A549 (cell line): Measurements from ENCODE around the gene LPAR5. TPM values are rescaled to one million over a fixed set of nuclear protein-coding genes. Genes with fewer than 3 reads are reported as not detected.

Source experiments
- ATAC-seq, 2 experiments: fragments of 200-7000 bp in 1 of 2; fragments of >200 bp in 1 of 2; cut with Nextera tagmentation in 1 of 2; cut with Tn5 transposase in 1 of 2; 3 replicates each; pipeline versions ENCODE4 v1.8.0 to v1.9.1; 2018 to 2020; ENCODE audit warnings: mild to moderate bottlenecking in 1 of 2, moderate library complexity in 1 of 2
- CTCF ChIA-PET: fragments of 300-600 bp; sonication (Branson Sonifier 250); formaldehyde crosslinking; extraction: SDS; loops from one replicate; lab custom pipeline; 2021; ENCODE audit warnings: antibody characterized with exemption, inconsistent platforms; lab: Yijun Ruan, JAX
- POLR2A ChIA-PET: fragments of 350-600 bp; formaldehyde crosslinking; extraction: SDS; loops from one replicate; lab custom pipeline; 2021; ENCODE audit warnings: antibody characterized with exemption, inconsistent platforms; lab: Yijun Ruan, JAX
- DNase-seq, 2 experiments: peaks; one replicate each; pipeline versions ENCODE4 v3.0.0 to v3.0.0-alpha.2; 2011 to 2016; ENCODE audit warnings: low read depth in 1 of 2, low spot score in 1 of 2
- FAIRE-seq: peaks from 2 replicates; lab custom pipeline; 2011; peaks lifted over from hg19 to GRCh38; lab: Jason Lieb, UNC
- H3K27ac ChIP-seq, 2 experiments: fragments of >200 bp; sonication (Bioruptor Twin); formaldehyde crosslinking; 3 replicates each; pipeline ENCODE4 v1.5.1; 2016 to 2017
- H3K4me1 ChIP-seq: fragments of >200 bp; sonication (Bioruptor Twin); formaldehyde crosslinking; 3 replicates; pipeline ENCODE4 v1.6.1; 2016
- H3K4me2 ChIP-seq: fragments of >200 bp; sonication (Bioruptor Twin); formaldehyde crosslinking; 3 replicates; pipeline ENCODE4 v1.6.1; 2016
- H3K4me3 ChIP-seq: fragments of >200 bp; sonication (Bioruptor Twin); formaldehyde crosslinking; 3 replicates; pipeline ENCODE4 v1.5.1; 2016
- H3K9me3 ChIP-seq: fragments of >200 bp; sonication (Bioruptor Twin); formaldehyde crosslinking; 3 replicates; pipeline ENCODE4 v1.6.1; 2016
- ATOH8 ChIP-seq: fragments of 250-450 bp; sonication (Bioruptor Pico); IDR thresholded peaks from 2 replicates; pipeline ENCODE4 v1.5.0; 2020; ENCODE audit warnings: low read depth, mild to moderate bottlenecking, moderate library complexity
- CBX8 ChIP-seq: fragments of 200-600 bp; sonication (generic); IDR thresholded peaks from 2 replicates; pipeline ENCODE4 v1.6.1; 2016
- CHD4 ChIP-seq: fragments of 200-600 bp; sonication (generic); IDR thresholded peaks from 2 replicates; pipeline ENCODE4 v1.6.1; 2016; ENCODE audit warnings: antibody characterized with exemption, mild to moderate bottlenecking, borderline replicate concordance
- CTCF ChIP-seq: fragments of >200 bp; sonication (Bioruptor Twin); formaldehyde crosslinking; IDR thresholded peaks from 3 replicates; pipeline ENCODE4 v1.5.1; 2016
- FOSB ChIP-seq: fragments of 250-450 bp; sonication (Bioruptor Pico); IDR thresholded peaks from 2 replicates; pipeline ENCODE4 v1.5.0; 2020; ENCODE audit warnings: mild to moderate bottlenecking, moderate library complexity
- FOSL2 ChIP-seq, 2 experiments: fragments of 450-650 bp in 1 of 2; fragments of >200 bp in 1 of 2; sonication (Bioruptor Twin) in 1 of 2; formaldehyde crosslinking; IDR thresholded peaks; 2 replicates each; pipeline versions ENCODE4 v1.5.0 to v1.6.1; 2016 to 2020; ENCODE audit warnings: mild to moderate bottlenecking in 1 of 2, moderate library complexity in 1 of 2
- HDAC2 ChIP-seq: fragments of 200-600 bp; sonication (generic); IDR thresholded peaks from 2 replicates; pipeline ENCODE4 v1.6.1; 2016
- HEYL ChIP-seq: fragments of 250-450 bp; sonication (Bioruptor Pico); IDR thresholded peaks from 2 replicates; pipeline ENCODE4 v1.8.0; 2021; ENCODE audit warnings: mild to moderate bottlenecking, moderate library complexity
- JUNB ChIP-seq: fragments of >200 bp; sonication (Bioruptor Twin); formaldehyde crosslinking; IDR thresholded peaks from 2 replicates; pipeline ENCODE4 v1.6.1; 2016
- KDM1A ChIP-seq: fragments of 200-600 bp; sonication (generic); IDR thresholded peaks from 2 replicates; pipeline ENCODE4 v1.6.1; 2016; ENCODE audit warnings: low read depth, mild to moderate bottlenecking
- NFE2L2 ChIP-seq: fragments of 150-350 bp; conservative IDR thresholded peaks from 2 replicates; pipeline ENCODE4 v1.6.1; 2014; ENCODE audit warnings: low read length
- NPAS2 ChIP-seq: fragments of 250-450 bp; sonication (Bioruptor Pico); IDR thresholded peaks from 2 replicates; pipeline ENCODE4 v1.8.0; 2022; ENCODE audit warnings: mild to moderate bottlenecking, moderate library complexity, borderline replicate concordance
- RAD21 ChIP-seq, 2 experiments: fragments of >200 bp in 1 of 2; sonication (Bioruptor Twin) in 1 of 2; formaldehyde crosslinking in 1 of 2; IDR thresholded peaks in 1 of 2; conservative IDR thresholded peaks in 1 of 2; 2 replicates in 1 of 2; 3 replicates in 1 of 2; pipeline ENCODE4 v1.6.1; 2012 to 2018; ENCODE audit warnings: inconsistent platforms in 1 of 2
- RFX5 ChIP-seq: fragments of 450-650 bp; IDR thresholded peaks from 2 replicates; pipeline ENCODE4 v1.7.1; 2014; ENCODE audit warnings: antibody characterized with exemption, mild to moderate bottlenecking, moderate library complexity
- SREBF2 ChIP-seq: fragments of 450-650 bp; IDR thresholded peaks from 2 replicates; pipeline ENCODE4 v1.6.1; 2014; ENCODE audit warnings: mild to moderate bottlenecking, moderate library complexity
- ZSCAN20 ChIP-seq: fragments of 250-450 bp; sonication (Bioruptor Pico); IDR thresholded peaks from 2 replicates; pipeline ENCODE4 v1.8.0; 2022; ENCODE audit warnings: mild to moderate bottlenecking, moderate library complexity
- WGBS: methylation state at CpG from one replicate; pipeline ENCODE4 v1.1.6; 2017; ENCODE audit errors: missing lambda C conversion rate; 5-methylcytosine and 5-hydroxymethylcytosine counted together
- polyA plus RNA-seq, 4 experiments: library from polyadenylated mRNA; depleted of rRNA in 3 of 4; stranded (reverse); fragments of >200 nt; fragmentation: RNase III in 1 of 4; extraction: RNeasy Plus Mini Kit Qiagen cat#74134 plus additional on column Dnase treatment in 1 of 4; gene quantifications; 2 replicates in 3 of 4; 3 replicates in 1 of 4; pipeline ENCODE4 v1.2.3, GENCODE V29; 2011 to 2017
- TF ChIP-seq, protein P1 (sequence below): IDR thresholded peaks from 2 replicates; pipeline ENCODE4 v1.6.1; 2012
- TF ChIP-seq, protein P2 (sequence below): fragments of >200 bp; sonication (Bioruptor Twin); formaldehyde crosslinking; IDR thresholded peaks from 3 replicates; pipeline ENCODE4 v1.6.1; 2016

Gene LPAR5
- polyA plus RNA-seq, 2 of the 4 experiments (the other 2 are of a cell fraction) = 0.66 to 0.74 TPM

DNA sequence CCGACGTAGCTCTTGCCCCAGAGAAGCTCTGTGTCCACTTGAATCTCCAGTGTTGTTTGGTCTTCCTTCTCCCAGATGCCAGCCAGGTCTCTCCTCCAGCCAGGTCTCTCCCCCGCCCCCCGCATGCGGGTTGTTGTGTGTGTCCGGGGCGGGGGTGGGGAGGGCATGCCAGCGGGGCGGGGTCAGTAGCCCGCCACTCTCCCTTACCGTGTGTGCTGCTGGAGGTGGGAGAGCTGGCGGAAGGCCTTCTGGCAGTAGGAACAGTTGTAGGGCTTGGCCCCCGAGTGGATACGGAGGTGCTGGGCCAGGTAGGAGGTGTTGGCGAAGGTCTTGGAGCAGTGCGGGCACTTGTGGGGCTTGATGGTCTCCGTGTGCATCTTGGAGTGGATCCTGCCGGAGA is 36.4 kb upstream of the LPAR5 start:
- H3K4me1 ChIP-seq = no peaks in the 10 kb centered on the region
- TF ChIP-seq JUNB = no peak
- TF ChIP-seq FOSL2 (IDR thresholded peaks at IDR 0.05) = no peak
- no peak for TF ChIP-seq FOSL2 (CRISPR knock-in tag; IDR thresholded peaks at IDR 0.05)
- no peak for TF ChIP-seq FOSB
- TF ChIP-seq HDAC2 = no peak
- TF ChIP-seq, protein P1, sequence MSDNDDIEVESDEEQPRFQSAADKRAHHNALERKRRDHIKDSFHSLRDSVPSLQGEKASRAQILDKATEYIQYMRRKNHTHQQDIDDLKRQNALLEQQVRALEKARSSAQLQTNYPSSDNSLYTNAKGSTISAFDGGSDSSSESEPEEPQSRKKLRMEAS = no peak
- no peak for TF ChIP-seq CBX8
- no peak for TF ChIP-seq KDM1A
- TF ChIP-seq RAD21 (conservative IDR thresholded peaks at IDR 0.05 in 1 of 2, IDR thresholded peaks at IDR 0.05 in 1 of 2) = no peak
- TF ChIP-seq, protein P2, sequence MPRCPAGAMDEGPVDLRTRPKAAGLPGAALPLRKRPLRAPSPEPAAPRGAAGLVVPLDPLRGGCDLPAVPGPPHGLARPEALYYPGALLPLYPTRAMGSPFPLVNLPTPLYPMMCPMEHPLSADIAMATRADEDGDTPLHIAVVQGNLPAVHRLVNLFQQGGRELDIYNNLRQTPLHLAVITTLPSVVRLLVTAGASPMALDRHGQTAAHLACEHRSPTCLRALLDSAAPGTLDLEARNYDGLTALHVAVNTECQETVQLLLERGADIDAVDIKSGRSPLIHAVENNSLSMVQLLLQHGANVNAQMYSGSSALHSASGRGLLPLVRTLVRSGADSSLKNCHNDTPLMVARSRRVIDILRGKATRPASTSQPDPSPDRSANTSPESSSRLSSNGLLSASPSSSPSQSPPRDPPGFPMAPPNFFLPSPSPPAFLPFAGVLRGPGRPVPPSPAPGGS = no peak
- TF ChIP-seq RFX5 = no peak
- no peak for TF ChIP-seq CHD4
- TF ChIP-seq NPAS2 = no peak
- no peak for TF ChIP-seq ZSCAN20
- TF ChIP-seq HEYL = no peak
- TF ChIP-seq NFE2L2 = no peak
- no peak for TF ChIP-seq SREBF2
- H3K9me3 ChIP-seq = no peaks in the 10 kb centered on the region
- FAIRE-seq (no peak), DNase-seq (no peak), ATAC-seq (no peak)
- CTCF ChIA-PET = interaction anchor here (1.8 kb wide), 1 partner anchor 17 kb away, joined by 6 read pairs; the partner anchor contains the start of gene ZNF384
- 92% methylated on average over 11 of the region's 18 CpGs for WGBS
- POLR2A ChIA-PET = interaction anchor here (0.6 kb wide), 1 partner anchor 33 kb away, joined by 4 read pairs; no protein-coding TSS in a partner anchor
- H3K4me3 ChIP-seq = no peak overlapping the region
- no peak overlapping the region for H3K4me2 ChIP-seq
- no peak overlapping the region for H3K27ac ChIP-seq

GRCh38 chr12:6667559-6668210 is 31.9 kb upstream of the LPAR5 start:
- H3K27ac ChIP-seq = no peak overlapping the region
- ATAC-seq = peak in 1 of 2 experiments; percentile 45; a peak in 1 of 6 replicates
- no peaks in the 10 kb centered on the region for H3K4me1 ChIP-seq
- peak; percentile 33 to 46; a peak in 2 of 5 replicates for TF ChIP-seq RAD21 (conservative IDR thresholded peaks at IDR 0.05 in 1 of 2, IDR thresholded peaks at IDR 0.05 in 1 of 2)
- peak; percentile 36; the same call in 2 of the 3 replicates for TF ChIP-seq CTCF
- no peak for TF ChIP-seq JUNB
- H3K4me3 ChIP-seq = no peak overlapping the region
- H3K9me3 ChIP-seq = no peaks in the 10 kb centered on the region
- H3K4me2 ChIP-seq = no peak overlapping the region
- WGBS = 86% methylated on average over 8 of the region's 8 CpGs
- no peak for FAIRE-seq
- POLR2A ChIA-PET = interaction anchor here (2.2 kb wide), 1 partner anchor 21 kb away, joined by 12 read pairs; the partner anchor contains the start of gene ZNF384
- CTCF ChIA-PET = interaction anchor here (0.7 to 3.0 kb wide), 17 partner anchors 8 to 167 kb away, joined by 3 to 13 read pairs (median 4); partner anchors contain the start of genes COPS7A, MLF2 and ZNF384
- DNase-seq = peak; percentile 30 to 58

GRCh38 chr12:6666211-6666610 is 30.5 kb upstream of the LPAR5 start:
- POLR2A ChIA-PET = no interaction called here
- CTCF ChIA-PET = interaction anchor here (0.5 to 2.1 kb wide), 8 partner anchors 16 to 159 kb away, joined by 3 to 7 read pairs (median 4); partner anchors contain the start of gene ZNF384

More at GRCh38 chr12:6666211-6666610, 30.5 kb upstream of the LPAR5 start:
- Histone ChIP-seq H3K9me3 (no peaks in the 10 kb centered on the region), H3K4me3 (no peak overlapping the region), H3K4me2 (no peak overlapping the region), H3K4me1 (peaks cover 7% of the 10 kb centered on the region; the same call in 2 of the 3 replicates), H3K27ac (no peak overlapping the region)
- no peak for ATAC-seq
- DNase-seq = no peak
- 98% methylated on average over 2 of the region's 2 CpGs for WGBS
- FAIRE-seq = no peak
- no peak for TF ChIP-seq ATOH8
